Nephron (organoid): ENCODE results near the gene MGME1.
A peak's percentile ranks its signal among the peaks of the same experiment; 100 is the strongest.

Experiments used
- H3K27ac Mint-ChIP-seq, 3 experiments: 2 replicates each; pipeline ENCODE4 v1.8.0; 2020; ENCODE audit warnings: mixed read lengths in 3 of 3, mild to moderate bottlenecking in 2 of 3, moderate library complexity in 1 of 3
- H3K27me3 Mint-ChIP-seq: 2 replicates; pipeline ENCODE4 v1.8.0; 2021; ENCODE audit warnings: low read depth, mild to moderate bottlenecking, moderate library complexity, mixed read lengths
- H3K36me3 Mint-ChIP-seq: 2 replicates; pipeline ENCODE4 v1.8.0; 2020; ENCODE audit warnings: low read depth, mixed read lengths
- H3K4me1 Mint-ChIP-seq: 2 replicates; pipeline ENCODE4 v1.8.0; 2020; ENCODE audit warnings: mixed read lengths
- H3K4me3 Mint-ChIP-seq, 3 experiments: 2 replicates each; pipeline ENCODE4 v1.8.0; 2020; ENCODE audit warnings: mild to moderate bottlenecking in 3 of 3, mixed read lengths in 3 of 3, moderate library complexity in 2 of 3
- H3K9me3 Mint-ChIP-seq: 2 replicates; pipeline ENCODE4 v1.8.0; 2020; ENCODE audit warnings: mixed read lengths
- TF ChIP-seq, protein P1 (sequence below), 3 experiments: fragments of 200-600 bp; sonication (generic); IDR thresholded peaks; one replicate each; pipeline ENCODE4 v1.5.0; 2021; ENCODE audit warnings: antibody characterized with exemption in 3 of 3; ENCODE audit not compliant: unreplicated experiment in 3 of 3

MGME1 gene

DNA sequence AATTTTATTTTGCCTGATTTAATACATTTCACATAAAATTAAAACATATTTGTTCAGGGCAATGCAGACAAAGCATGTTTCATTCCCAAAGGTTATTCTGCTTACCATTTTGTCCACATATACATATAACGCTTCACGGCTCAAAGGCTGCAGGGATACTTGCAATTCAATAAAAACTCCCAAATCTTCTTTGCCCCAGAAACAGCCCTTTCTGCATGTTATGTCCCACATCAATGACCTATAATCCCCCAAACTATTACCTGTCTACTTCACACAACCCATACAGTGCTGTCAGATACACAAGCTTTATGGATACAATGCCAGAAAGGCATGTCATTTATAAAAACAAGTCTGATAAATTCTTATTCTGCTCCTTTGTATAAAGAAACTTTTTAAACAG, 20.4 kb upstream of the MGME1 start:
- peaks cover 98% of the 10 kb centered on the region for H3K36me3 Mint-ChIP-seq
- no peak overlapping the region for H3K27ac Mint-ChIP-seq
- TF ChIP-seq, protein P1, sequence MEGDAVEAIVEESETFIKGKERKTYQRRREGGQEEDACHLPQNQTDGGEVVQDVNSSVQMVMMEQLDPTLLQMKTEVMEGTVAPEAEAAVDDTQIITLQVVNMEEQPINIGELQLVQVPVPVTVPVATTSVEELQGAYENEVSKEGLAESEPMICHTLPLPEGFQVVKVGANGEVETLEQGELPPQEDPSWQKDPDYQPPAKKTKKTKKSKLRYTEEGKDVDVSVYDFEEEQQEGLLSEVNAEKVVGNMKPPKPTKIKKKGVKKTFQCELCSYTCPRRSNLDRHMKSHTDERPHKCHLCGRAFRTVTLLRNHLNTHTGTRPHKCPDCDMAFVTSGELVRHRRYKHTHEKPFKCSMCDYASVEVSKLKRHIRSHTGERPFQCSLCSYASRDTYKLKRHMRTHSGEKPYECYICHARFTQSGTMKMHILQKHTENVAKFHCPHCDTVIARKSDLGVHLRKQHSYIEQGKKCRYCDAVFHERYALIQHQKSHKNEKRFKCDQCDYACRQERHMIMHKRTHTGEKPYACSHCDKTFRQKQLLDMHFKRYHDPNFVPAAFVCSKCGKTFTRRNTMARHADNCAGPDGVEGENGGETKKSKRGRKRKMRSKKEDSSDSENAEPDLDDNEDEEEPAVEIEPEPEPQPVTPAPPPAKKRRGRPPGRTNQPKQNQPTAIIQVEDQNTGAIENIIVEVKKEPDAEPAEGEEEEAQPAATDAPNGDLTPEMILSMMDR (IDR thresholded peaks at IDR 0.05; ENCODE audit: unreplicated experiment in 3 of 3): no peak
- H3K4me1 Mint-ChIP-seq: no peaks in the 10 kb centered on the region
- no peak overlapping the region for H3K4me3 Mint-ChIP-seq
- no peaks in the 10 kb centered on the region for H3K9me3 Mint-ChIP-seq
- H3K27me3 Mint-ChIP-seq: no peaks in the 10 kb centered on the region

- H3K4me1 Mint-ChIP-seq: peaks cover under 1% of the 10 kb centered on the region
- H3K36me3 Mint-ChIP-seq: peaks cover 98% of the 10 kb centered on the region
- no peaks in the 10 kb centered on the region for H3K27me3 Mint-ChIP-seq
- no peak overlapping the region for H3K4me3 Mint-ChIP-seq
- H3K9me3 Mint-ChIP-seq: no peaks in the 10 kb centered on the region
- H3K27ac Mint-ChIP-seq: no peak overlapping the region
- TF ChIP-seq, protein P1 (IDR thresholded peaks at IDR 0.05; ENCODE audit: unreplicated experiment in 3 of 3): no peak
These were observed 18.9 kb upstream of the MGME1 start for GRCh38 chr20:17949899-17950298.

DNA sequence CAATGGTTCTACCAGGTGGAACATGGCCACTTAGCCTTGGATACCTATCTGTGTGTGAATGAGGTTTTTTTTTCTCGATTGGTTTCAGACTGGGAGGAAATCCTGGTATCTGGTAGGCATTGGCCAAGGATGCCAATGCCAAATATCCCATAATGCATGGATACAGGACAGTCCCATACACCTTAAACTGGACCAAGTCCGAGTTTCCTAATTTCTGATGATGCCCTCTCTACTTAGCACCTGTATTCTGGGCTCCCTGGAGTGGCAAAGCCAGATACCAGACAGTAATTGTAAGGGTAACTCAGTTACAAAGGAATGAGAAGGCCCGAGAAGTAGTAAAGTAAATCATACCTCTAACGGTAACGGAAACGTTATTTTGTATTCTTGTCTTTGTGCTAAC, 18.1 kb upstream of the MGME1 start:
- Mint-ChIP-seq H3K27me3 (no peaks in the 10 kb centered on the region), H3K4me1 (peaks cover 5% of the 10 kb centered on the region), H3K27ac (no peak overlapping the region), H3K36me3 (peaks cover 98% of the 10 kb centered on the region), H3K9me3 (no peaks in the 10 kb centered on the region), H3K4me3 (no peak overlapping the region)
- TF ChIP-seq, protein P1 (IDR thresholded peaks at IDR 0.05; ENCODE audit: unreplicated experiment in 3 of 3): no peak

- H3K36me3 Mint-ChIP-seq: peaks cover 98% of the 10 kb centered on the region
- H3K27me3 Mint-ChIP-seq: no peaks in the 10 kb centered on the region
- H3K4me3 Mint-ChIP-seq: no peak overlapping the region
- no peaks in the 10 kb centered on the region for H3K9me3 Mint-ChIP-seq
- TF ChIP-seq, protein P1 (IDR thresholded peaks at IDR 0.05; ENCODE audit: unreplicated experiment in 3 of 3): no peak
- H3K27ac Mint-ChIP-seq: no peak overlapping the region
- H3K4me1 Mint-ChIP-seq: peaks cover 5% of the 10 kb centered on the region
These were observed 17.5 kb upstream of the MGME1 start for GRCh38 chr20:17951323-17951722.

DNA sequence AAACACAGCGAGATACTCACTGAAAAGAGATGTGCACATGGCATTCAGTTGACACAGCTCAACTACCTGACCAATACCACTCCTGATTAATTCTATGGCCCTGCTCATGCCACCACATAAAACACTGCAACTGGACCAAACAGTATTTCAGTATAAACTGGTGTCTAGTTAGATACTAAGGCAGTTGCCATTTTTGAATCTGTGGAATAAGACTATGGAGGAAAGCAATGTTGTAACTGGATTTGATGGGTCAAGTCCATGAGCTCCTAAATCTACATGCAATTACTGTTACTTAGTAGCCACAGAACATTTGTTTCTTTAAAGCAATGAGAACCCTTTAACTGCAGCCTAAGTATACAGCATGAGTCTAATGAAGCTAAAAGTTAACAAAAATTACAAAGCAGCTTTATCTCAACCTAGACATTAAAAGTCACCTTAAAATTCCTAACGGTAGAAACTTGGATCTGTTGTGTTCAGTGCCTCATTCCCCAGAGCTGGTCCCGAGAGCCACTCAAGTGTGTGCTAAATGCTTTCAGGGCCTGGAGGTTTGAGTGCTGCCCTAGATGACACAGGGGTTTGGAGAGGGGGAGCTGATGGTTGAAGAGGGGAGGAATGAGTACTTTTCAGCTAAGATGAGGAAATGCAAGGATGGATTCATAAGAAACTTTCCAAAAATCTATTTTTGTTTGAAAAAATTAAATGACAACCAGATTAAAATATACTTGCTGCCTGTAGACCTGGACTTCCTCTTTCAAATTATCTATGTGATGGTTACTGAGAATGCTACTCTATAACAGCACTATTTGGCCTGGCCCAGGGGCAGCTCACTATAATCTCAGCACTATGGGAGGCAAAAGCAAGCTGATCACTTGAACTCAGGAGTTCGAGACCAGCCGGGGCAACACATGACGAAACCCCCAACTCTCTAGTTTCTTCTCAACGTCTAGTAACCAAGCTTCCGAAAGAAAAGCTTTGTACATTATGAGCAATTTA, 15.8 kb upstream of the MGME1 start:
- Mint-ChIP-seq H3K4me1 (peaks cover 12% of the 10 kb centered on the region), H3K4me3 (no peak overlapping the region), H3K27ac (peak overlapping the region in 2 of 3 experiments; percentile 9 to 51), H3K9me3 (no peaks in the 10 kb centered on the region), H3K27me3 (no peaks in the 10 kb centered on the region), H3K36me3 (peaks cover 87% of the 10 kb centered on the region)
- TF ChIP-seq, protein P1 (IDR thresholded peaks at IDR 0.05; ENCODE audit: unreplicated experiment in 3 of 3): no peak
